ENCODE results near the gene GSC2.

DNA sequence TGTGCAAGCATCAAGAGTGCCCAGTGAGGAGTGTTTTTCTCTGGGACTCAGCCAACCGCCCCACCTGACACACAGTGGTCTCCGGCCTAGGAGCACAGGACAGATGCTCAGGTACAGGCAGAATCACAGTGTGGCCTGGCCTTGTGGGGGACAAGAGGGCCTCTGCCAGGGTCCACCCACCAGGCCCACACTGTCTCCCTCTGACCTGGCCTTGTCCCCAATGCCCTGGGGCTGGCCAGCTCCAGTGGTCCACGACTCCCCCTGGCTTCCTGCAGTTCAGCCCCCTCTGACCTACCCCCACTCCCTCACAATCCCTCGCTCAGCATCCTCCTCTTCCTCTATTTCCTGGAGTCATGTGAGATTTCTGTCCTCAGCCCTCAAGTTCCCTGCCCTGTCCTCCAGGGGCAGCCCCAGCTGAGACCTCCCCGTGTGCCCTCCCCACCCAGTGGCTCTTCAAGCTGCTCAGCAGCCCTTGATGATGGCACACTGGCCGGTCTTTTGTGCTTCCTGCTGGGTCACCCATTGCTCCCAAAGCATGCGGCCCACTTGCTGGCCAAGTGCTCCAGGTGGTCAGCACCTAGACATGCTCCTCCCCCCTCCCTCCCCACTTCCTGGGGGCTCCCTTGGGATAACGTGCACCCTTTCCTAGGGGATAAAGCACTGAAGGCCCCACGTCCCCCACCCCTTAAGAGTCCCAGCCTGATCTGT is 17.2 kb downstream of the GSC2 start:
- TF ChIP-seq EZH2 (IDR thresholded peaks at IDR 0.05) (no peak), POLR2AphosphoS5 (IDR thresholded peaks at IDR 0.05; ENCODE audit: borderline replicate concordance, low read depth, low read length) (no peak)
